HepG2 (cell line): ENCODE measurements around the gene STMN1. TPM values are rescaled to one million over a fixed set of nuclear protein-coding genes. Genes with fewer than 3 reads are reported as not detected.

Experiments used
- polyA plus RNA-seq, 8 experiments: library from polyadenylated mRNA; depleted of rRNA in 3 of 8; stranded (reverse) in 7 of 8; unstranded in 1 of 8; fragments of >200 nt; fragmentation: Illumina TruSeq in 4 of 8; extraction: Trizol in 4 of 8; gene quantifications; 2 replicates each; pipeline versions ENCODE4 v1.2.1 to v1.2.3, GENCODE V29; 2011 to 2016; ENCODE audit warnings: low read depth in 4 of 8, missing spikeins in 1 of 8, mixed read lengths in 1 of 8; ENCODE audit not compliant: insufficient read depth in 1 of 8
- total RNA-seq, 5 experiments: library from RNA; depleted of rRNA; stranded (reverse); fragments of >200 nt; fragmentation: Illumina TruSeq; extraction: Trizol; gene quantifications; 2 replicates each; pipeline ENCODE4 v1.2.3, GENCODE V29; 2016; ENCODE audit warnings: low read depth in 1 of 5
- TF ChIP-seq, protein P1 (sequence below): sonication (generic); formaldehyde crosslinking; IDR thresholded peaks from 2 replicates; pipeline ENCODE4 v1.9.0; 2021; ENCODE audit warnings: missing genetic modification reagents, borderline replicate concordance
- TF ChIP-seq, protein P2 (sequence below), 2 experiments: sonication (generic) in 1 of 2; formaldehyde crosslinking in 1 of 2; IDR thresholded peaks; 2 replicates each; pipeline versions ENCODE4 v1.5.1 to v1.6.1; 2011 to 2020; ENCODE audit warnings: borderline replicate concordance in 1 of 2, low read depth in 1 of 2, low read length in 1 of 2, mild to moderate bottlenecking in 1 of 2, missing genetic modification reagents in 1 of 2, moderate library complexity in 1 of 2
- TF ChIP-seq, protein P3 (sequence below): sonication (generic); formaldehyde crosslinking; IDR thresholded peaks from 2 replicates; pipeline ENCODE4 v1.5.1; 2020; ENCODE audit warnings: mild to moderate bottlenecking, missing genetic modification reagents, moderate library complexity

STMN1 gene
- total and polyA plus RNA-seq, 2 of the 13 experiments (the other 11 are each of a cell fraction or from before 2014, with no cell fraction given) = 45.9 to 409 TPM

DNA sequence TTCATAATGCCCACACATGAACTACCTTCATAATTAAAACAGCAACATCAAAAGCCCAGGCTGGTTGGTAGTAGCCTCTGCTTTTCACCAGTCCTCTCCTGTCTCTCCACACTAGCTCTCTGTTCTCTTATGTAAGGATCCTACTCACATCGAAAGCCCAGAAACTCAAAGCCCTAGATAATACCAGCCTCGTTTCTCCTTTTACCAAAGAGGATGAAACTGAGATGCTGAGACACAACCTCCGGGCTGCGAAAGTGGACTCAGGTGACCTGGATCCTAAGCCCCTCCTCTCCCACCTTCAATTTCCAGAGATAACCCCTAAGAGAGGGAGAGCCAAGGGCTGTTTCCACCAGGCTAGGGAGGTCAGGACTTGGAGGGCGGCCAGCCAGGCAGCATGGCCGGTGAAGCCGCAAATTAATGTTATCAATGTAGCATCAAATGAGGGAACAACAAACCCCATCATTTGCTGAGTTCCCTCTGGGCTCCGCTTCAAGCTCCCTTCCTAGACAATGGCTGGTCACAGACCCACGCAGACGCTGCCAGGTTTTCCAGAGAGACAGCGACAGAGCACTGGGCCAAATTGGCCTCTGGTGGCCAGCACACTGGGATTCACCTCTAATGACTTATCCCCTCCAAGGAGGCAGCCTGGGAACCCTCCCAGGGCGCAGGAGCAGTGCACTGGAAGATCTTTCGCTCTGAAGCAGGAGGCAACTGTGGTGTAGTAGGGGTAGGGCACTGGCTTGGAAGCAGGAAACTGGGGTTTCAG, 20.7 kb upstream of the STMN1 start (continued):
- TF ChIP-seq, protein P1, sequence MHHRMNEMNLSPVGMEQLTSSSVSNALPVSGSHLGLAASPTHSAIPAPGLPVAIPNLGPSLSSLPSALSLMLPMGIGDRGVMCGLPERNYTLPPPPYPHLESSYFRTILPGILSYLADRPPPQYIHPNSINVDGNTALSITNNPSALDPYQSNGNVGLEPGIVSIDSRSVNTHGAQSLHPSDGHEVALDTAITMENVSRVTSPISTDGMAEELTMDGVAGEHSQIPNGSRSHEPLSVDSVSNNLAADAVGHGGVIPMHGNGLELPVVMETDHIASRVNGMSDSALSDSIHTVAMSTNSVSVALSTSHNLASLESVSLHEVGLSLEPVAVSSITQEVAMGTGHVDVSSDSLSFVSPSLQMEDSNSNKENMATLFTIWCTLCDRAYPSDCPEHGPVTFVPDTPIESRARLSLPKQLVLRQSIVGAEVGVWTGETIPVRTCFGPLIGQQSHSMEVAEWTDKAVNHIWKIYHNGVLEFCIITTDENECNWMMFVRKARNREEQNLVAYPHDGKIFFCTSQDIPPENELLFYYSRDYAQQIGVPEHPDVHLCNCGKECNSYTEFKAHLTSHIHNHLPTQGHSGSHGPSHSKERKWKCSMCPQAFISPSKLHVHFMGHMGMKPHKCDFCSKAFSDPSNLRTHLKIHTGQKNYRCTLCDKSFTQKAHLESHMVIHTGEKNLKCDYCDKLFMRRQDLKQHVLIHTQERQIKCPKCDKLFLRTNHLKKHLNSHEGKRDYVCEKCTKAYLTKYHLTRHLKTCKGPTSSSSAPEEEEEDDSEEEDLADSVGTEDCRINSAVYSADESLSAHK (CRISPR knock-in tag) = no peak
- TF ChIP-seq, protein P2, sequence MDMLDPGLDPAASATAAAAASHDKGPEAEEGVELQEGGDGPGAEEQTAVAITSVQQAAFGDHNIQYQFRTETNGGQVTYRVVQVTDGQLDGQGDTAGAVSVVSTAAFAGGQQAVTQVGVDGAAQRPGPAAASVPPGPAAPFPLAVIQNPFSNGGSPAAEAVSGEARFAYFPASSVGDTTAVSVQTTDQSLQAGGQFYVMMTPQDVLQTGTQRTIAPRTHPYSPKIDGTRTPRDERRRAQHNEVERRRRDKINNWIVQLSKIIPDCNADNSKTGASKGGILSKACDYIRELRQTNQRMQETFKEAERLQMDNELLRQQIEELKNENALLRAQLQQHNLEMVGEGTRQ (IDR thresholded peaks at IDR 0.05; ENCODE audit: low read depth, low read length) = no peak
- TF ChIP-seq, protein P2 (CRISPR knock-in tag; IDR thresholded peaks at IDR 0.05; ENCODE audit: borderline replicate concordance) = no peak
- TF ChIP-seq, protein P3, sequence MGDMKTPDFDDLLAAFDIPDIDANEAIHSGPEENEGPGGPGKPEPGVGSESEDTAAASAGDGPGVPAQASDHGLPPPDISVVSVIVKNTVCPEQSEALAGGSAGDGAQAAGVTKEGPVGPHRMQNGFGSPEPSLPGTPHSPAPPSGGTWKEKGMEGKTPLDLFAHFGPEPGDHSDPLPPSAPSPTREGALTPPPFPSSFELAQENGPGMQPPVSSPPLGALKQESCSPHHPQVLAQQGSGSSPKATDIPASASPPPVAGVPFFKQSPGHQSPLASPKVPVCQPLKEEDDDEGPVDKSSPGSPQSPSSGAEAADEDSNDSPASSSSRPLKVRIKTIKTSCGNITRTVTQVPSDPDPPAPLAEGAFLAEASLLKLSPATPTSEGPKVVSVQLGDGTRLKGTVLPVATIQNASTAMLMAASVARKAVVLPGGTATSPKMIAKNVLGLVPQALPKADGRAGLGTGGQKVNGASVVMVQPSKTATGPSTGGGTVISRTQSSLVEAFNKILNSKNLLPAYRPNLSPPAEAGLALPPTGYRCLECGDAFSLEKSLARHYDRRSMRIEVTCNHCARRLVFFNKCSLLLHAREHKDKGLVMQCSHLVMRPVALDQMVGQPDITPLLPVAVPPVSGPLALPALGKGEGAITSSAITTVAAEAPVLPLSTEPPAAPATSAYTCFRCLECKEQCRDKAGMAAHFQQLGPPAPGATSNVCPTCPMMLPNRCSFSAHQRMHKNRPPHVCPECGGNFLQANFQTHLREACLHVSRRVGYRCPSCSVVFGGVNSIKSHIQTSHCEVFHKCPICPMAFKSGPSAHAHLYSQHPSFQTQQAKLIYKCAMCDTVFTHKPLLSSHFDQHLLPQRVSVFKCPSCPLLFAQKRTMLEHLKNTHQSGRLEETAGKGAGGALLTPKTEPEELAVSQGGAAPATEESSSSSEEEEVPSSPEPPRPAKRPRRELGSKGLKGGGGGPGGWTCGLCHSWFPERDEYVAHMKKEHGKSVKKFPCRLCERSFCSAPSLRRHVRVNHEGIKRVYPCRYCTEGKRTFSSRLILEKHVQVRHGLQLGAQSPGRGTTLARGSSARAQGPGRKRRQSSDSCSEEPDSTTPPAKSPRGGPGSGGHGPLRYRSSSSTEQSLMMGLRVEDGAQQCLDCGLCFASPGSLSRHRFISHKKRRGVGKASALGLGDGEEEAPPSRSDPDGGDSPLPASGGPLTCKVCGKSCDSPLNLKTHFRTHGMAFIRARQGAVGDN (CRISPR knock-in tag) = no peak
